Uterus (tissue), 2 donors: ENCODE data around the gene LRSAM1.

Experiments
- POLR2A ChIP-seq, 2 donors: fragments of 450-650 bp; IDR thresholded peaks; one replicate each; pipeline ENCODE4 v1.6.1; 2016; ENCODE audit warnings: antibody characterized with exemption in 2 of 2, mild to moderate bottlenecking in 1 of 2, moderate library complexity in 1 of 2
- TF ChIP-seq, protein P1 (sequence below), 4 experiments: fragments of 200-600 bp in 2 of 4; fragments of 450-650 bp in 2 of 4; sonication (generic) in 2 of 4; IDR thresholded peaks; one replicate each; pipeline ENCODE4 v1.5.1; 2016 to 2019; ENCODE audit warnings: antibody characterized with exemption in 4 of 4, mild to moderate bottlenecking in 2 of 4, moderate library complexity in 1 of 4

GRCh38 chr9:127489471-127490115 lies 38.3 kb downstream of the LRSAM1 start:
- TF ChIP-seq, protein P1, sequence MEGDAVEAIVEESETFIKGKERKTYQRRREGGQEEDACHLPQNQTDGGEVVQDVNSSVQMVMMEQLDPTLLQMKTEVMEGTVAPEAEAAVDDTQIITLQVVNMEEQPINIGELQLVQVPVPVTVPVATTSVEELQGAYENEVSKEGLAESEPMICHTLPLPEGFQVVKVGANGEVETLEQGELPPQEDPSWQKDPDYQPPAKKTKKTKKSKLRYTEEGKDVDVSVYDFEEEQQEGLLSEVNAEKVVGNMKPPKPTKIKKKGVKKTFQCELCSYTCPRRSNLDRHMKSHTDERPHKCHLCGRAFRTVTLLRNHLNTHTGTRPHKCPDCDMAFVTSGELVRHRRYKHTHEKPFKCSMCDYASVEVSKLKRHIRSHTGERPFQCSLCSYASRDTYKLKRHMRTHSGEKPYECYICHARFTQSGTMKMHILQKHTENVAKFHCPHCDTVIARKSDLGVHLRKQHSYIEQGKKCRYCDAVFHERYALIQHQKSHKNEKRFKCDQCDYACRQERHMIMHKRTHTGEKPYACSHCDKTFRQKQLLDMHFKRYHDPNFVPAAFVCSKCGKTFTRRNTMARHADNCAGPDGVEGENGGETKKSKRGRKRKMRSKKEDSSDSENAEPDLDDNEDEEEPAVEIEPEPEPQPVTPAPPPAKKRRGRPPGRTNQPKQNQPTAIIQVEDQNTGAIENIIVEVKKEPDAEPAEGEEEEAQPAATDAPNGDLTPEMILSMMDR (IDR thresholded peaks at IDR 0.05): no peak
- no peak for TF ChIP-seq POLR2A (IDR thresholded peaks at IDR 0.05)
